GM12878 (cell line): ENCODE data around the gene CERCAM. TPM values are rescaled to one million over a fixed set of nuclear protein-coding genes. Genes with fewer than 3 reads are reported as not detected.

Source experiments
- ATAC-seq: fragments of 200-7000 bp; cut with Tn5 transposase; 3 replicates; pipeline ENCODE4 v1.9.1; 2020; ENCODE audit warnings: mild to moderate bottlenecking, moderate library complexity
- BruUV-seq: library from RNA; stranded (reverse); fragments of 400-500 nt; replicated peaks from 2 replicates; lab custom pipeline; 2021; lab: Mats Ljungman, UMichigan
- CTCF ChIA-PET: fragments of 300-600 bp; sonication (Branson Sonifier 250); formaldehyde crosslinking; extraction: SDS; loops from one replicate; lab custom pipeline; 2021; ENCODE audit warnings: inconsistent platforms; lab: Yijun Ruan, JAX
- POLR2A ChIA-PET: fragments of 350-600 bp; formaldehyde crosslinking; extraction: SDS; loops from one replicate; lab custom pipeline; 2021; ENCODE audit warnings: inconsistent platforms; lab: Charles Lee
- RAD21 ChIA-PET: fragments of 300-600 bp; sonication (Branson Sonifier 250); formaldehyde crosslinking; loops from one replicate; lab custom pipeline; 2023; ENCODE audit warnings: antibody characterized with exemption; ENCODE audit not compliant: unreplicated experiment; lab: Charles Lee
- SMC1A ChIA-PET: fragments of 300-600 bp; sonication (Branson Sonifier 250); formaldehyde crosslinking; loops from one replicate; lab custom pipeline; 2023; ENCODE audit not compliant: unreplicated experiment, uncharacterized antibody; lab: Charles Lee
- DNase-seq: peaks from one replicate; pipeline ENCODE4 v3.0.0-alpha.2; 2011; ENCODE audit warnings: low read depth, low spot score
- FAIRE-seq: peaks from 3 replicates; lab custom pipeline; 2011; peaks lifted over from hg19 to GRCh38; lab: Jason Lieb, UNC
- H2AFZ ChIP-seq: 2 replicates; pipeline ENCODE4 v1.6.0; 2011; ENCODE audit warnings: low read depth, low read length, control low read depth; ENCODE audit not compliant: control insufficient read depth
- H3K27ac ChIP-seq: 2 replicates; pipeline ENCODE4 v1.5.1; 2011; ENCODE audit warnings: control low read depth; ENCODE audit not compliant: control insufficient read depth, insufficient read depth
- H3K27me3 ChIP-seq, 2 experiments: replicated peaks in 1 of 2; 2 replicates each; pipeline versions ENCODE4 v1.6.0 to v1.6.1; 2011; ENCODE audit warnings: low read length in 1 of 2; ENCODE audit not compliant: control insufficient read depth in 2 of 2, insufficient read depth in 2 of 2
- H3K36me3 ChIP-seq, 2 experiments: 2 replicates each; pipeline ENCODE4 v1.5.1; 2011; ENCODE audit warnings: low read length in 1 of 2; ENCODE audit not compliant: control insufficient read depth in 2 of 2, insufficient read depth in 2 of 2
- H3K4me1 ChIP-seq: 2 replicates; pipeline ENCODE4 v1.6.1; 2011; ENCODE audit warnings: mild to moderate bottlenecking, low read length, moderate library complexity, mixed read lengths; ENCODE audit not compliant: control insufficient read depth, insufficient read depth
- H3K4me2 ChIP-seq: 2 replicates; pipeline ENCODE4 v1.6.0; 2011; ENCODE audit warnings: control low read depth; ENCODE audit not compliant: control insufficient read depth, insufficient read depth
- H3K4me3 ChIP-seq: fragments of 200-600 bp; sonication (generic); 2 replicates; pipeline ENCODE4 v1.5.1; 2016
- H3K79me2 ChIP-seq: 2 replicates; pipeline ENCODE4 v1.6.0; 2011; ENCODE audit warnings: low read length; ENCODE audit not compliant: control insufficient read depth, insufficient read depth
- H3K9ac ChIP-seq: 2 replicates; pipeline ENCODE4 v1.8.0; 2011; ENCODE audit warnings: low read length, control low read depth, mixed read lengths; ENCODE audit not compliant: control insufficient read depth, insufficient read depth
- H3K9me3 ChIP-seq: replicated peaks from 3 replicates; pipeline ENCODE4 v1.5.1; 2011; ENCODE audit warnings: mild to moderate bottlenecking, low read length; ENCODE audit not compliant: control insufficient read depth, insufficient read depth
- H4K20me1 ChIP-seq: 2 replicates; pipeline ENCODE4 v1.6.0; 2011; ENCODE audit not compliant: control insufficient read depth, insufficient read depth
- EED ChIP-seq: sonication (generic); IDR thresholded peaks from 2 replicates; pipeline ENCODE4 v1.6.1; 2016; ENCODE audit warnings: antibody characterized with exemption, low read depth
- FOXK2 ChIP-seq: fragments of 450-650 bp; IDR thresholded peaks from 2 replicates; pipeline ENCODE4 v1.6.1; 2017; ENCODE audit warnings: mild to moderate bottlenecking, moderate library complexity
- PRDM15 ChIP-seq: fragments of 450-650 bp; formaldehyde crosslinking; IDR thresholded peaks from 2 replicates; pipeline ENCODE4 v1.4.0; 2020; ENCODE audit warnings: mild to moderate bottlenecking, moderate library complexity
- SMC3 ChIP-seq: IDR thresholded peaks from 2 replicates; pipeline ENCODE4 v1.6.1; 2011; ENCODE audit warnings: low read length, improper control_type of control experiment, borderline replicate concordance
- TARDBP ChIP-seq: IDR thresholded peaks from 2 replicates; pipeline ENCODE4 v1.6.1; 2016; ENCODE audit warnings: borderline replicate concordance
- TCF3 ChIP-seq: IDR thresholded peaks from 2 replicates; pipeline ENCODE4 v1.6.1; 2012; ENCODE audit warnings: low read depth, mild to moderate bottlenecking, low read length, borderline replicate concordance; ENCODE audit not compliant: insufficient read depth
- ZNF217 ChIP-seq: fragments of 450-650 bp; IDR thresholded peaks from 2 replicates; pipeline ENCODE4 v1.6.1; 2017; ENCODE audit warnings: antibody characterized with exemption, mild to moderate bottlenecking
- ZNF687 ChIP-seq: fragments of 450-650 bp; IDR thresholded peaks from 2 replicates; pipeline ENCODE4 v1.6.1; 2017; ENCODE audit warnings: mild to moderate bottlenecking, moderate library complexity
- WGBS: methylation state at CpG from one replicate; pipeline ENCODE4 v1.1.6; 2016; ENCODE audit warnings: low lambda C conversion rate; ENCODE audit not compliant: insufficient replicate concordance, insufficient coverage; ENCODE audit errors: missing lambda C conversion rate; 5-methylcytosine and 5-hydroxymethylcytosine counted together
- in situ Hi-C: fragments of 300-500 bp; cut with MboI; formaldehyde crosslinking; loops from 9 replicates; pipeline ENCODE4 v1.14.3; 2018; ENCODE audit warnings: mixed read lengths
- intact Hi-C: fragments of 100-400 bp; cut with micrococcal nuclease; formaldehyde crosslinking; loops from one replicate; pipeline ENCODE4 v1.14.2; 2022; ENCODE audit not compliant: unreplicated experiment
- polyA plus RNA-seq, 11 experiments: library from polyadenylated mRNA; depleted of rRNA in 4 of 11; unstranded in 6 of 11; stranded (reverse) in 5 of 11; fragments of >200 nt; fragmentation: Nextera tagmentation in 4 of 11; fragmentation: Illumina TruSeq in 1 of 11; extraction: Ambion mirVana in 4 of 11; extraction: Trizol in 1 of 11; gene quantifications; 1 replicate in 1 of 11; 2 replicates in 10 of 11; pipeline versions ENCODE4 v1.2.1 to v1.2.3, GENCODE V29; 2011 to 2016; ENCODE audit warnings: inconsistent platforms in 2 of 11, missing spikeins in 2 of 11, low read depth in 1 of 11
- total RNA-seq, 4 experiments: library from RNA; depleted of rRNA in 3 of 4; stranded (reverse); fragments of >200 nt in 3 of 4; fragmentation: Illumina TruSeq in 1 of 4; extraction: Trizol in 1 of 4; gene quantifications; 2 replicates each; pipeline versions ENCODE4 v1.2.1 to v1.2.3, GENCODE V29; 2013 to 2021
- TF ChIP-seq, protein P1 (sequence below): IDR thresholded peaks from 2 replicates; pipeline ENCODE4 v1.6.1; 2012; ENCODE audit warnings: improper control_type of control experiment, low read depth, low read length; ENCODE audit not compliant: insufficient replicate concordance

CERCAM gene
- total and polyA plus RNA-seq, 10 of the 15 experiments (the other 5 are each of a cell fraction or from before 2014, with no cell fraction given) = 0.05 to 6.7 (median 0.71) TPM

GRCh38 chr9:128428644-128429512 lies 8.2 kb downstream of the CERCAM start:
- in situ Hi-C loops = no loop called here
- DNase-seq (no peak), FAIRE-seq (no peak), ATAC-seq (no peak)
- intact Hi-C loops = no loop called here
- ChIA-PET CTCF (interaction anchor here (0.6 to 1.1 kb wide), 3 partner anchors 10 to 14 kb away, joined by 3 to 5 read pairs (median 3); no protein-coding TSS in a partner anchor), POLR2A (interaction anchor here (0.6 kb wide), 1 partner anchor 433 kb away, joined by 3 read pairs; no protein-coding TSS in a partner anchor), RAD21 (no interaction called here), SMC1A (interaction anchor here (0.9 kb wide), 1 partner anchor 66 kb away, joined by 3 read pairs; no protein-coding TSS in a partner anchor)
- H2AFZ ChIP-seq = no peak overlapping the region
- H3K4me1 ChIP-seq = no peaks in the 10 kb centered on the region
- BruUV-seq = no TSS peak
- no peak overlapping the region for H3K9ac ChIP-seq
- H3K27ac ChIP-seq = no peak overlapping the region
- H3K36me3 ChIP-seq = no peaks in the 10 kb centered on the region
- H3K27me3 ChIP-seq = no peaks in the 10 kb centered on the region
- H3K9me3 ChIP-seq = no peaks in the 10 kb centered on the region
- no peak overlapping the region for H3K4me3 ChIP-seq
- H3K4me2 ChIP-seq = no peak overlapping the region
- H3K79me2 ChIP-seq = no peaks in the 10 kb centered on the region
- no peaks in the 10 kb centered on the region for H4K20me1 ChIP-seq
- WGBS = 61% methylated on average over 22 of the region's 22 CpGs
- TF ChIP-seq TCF3 (no peak), SMC3 (no peak), ZNF217 (no peak), PRDM15 (no peak), FOXK2 (no peak), EED (no peak), TARDBP (no peak), ZNF687 (no peak)
- TF ChIP-seq, protein P1, sequence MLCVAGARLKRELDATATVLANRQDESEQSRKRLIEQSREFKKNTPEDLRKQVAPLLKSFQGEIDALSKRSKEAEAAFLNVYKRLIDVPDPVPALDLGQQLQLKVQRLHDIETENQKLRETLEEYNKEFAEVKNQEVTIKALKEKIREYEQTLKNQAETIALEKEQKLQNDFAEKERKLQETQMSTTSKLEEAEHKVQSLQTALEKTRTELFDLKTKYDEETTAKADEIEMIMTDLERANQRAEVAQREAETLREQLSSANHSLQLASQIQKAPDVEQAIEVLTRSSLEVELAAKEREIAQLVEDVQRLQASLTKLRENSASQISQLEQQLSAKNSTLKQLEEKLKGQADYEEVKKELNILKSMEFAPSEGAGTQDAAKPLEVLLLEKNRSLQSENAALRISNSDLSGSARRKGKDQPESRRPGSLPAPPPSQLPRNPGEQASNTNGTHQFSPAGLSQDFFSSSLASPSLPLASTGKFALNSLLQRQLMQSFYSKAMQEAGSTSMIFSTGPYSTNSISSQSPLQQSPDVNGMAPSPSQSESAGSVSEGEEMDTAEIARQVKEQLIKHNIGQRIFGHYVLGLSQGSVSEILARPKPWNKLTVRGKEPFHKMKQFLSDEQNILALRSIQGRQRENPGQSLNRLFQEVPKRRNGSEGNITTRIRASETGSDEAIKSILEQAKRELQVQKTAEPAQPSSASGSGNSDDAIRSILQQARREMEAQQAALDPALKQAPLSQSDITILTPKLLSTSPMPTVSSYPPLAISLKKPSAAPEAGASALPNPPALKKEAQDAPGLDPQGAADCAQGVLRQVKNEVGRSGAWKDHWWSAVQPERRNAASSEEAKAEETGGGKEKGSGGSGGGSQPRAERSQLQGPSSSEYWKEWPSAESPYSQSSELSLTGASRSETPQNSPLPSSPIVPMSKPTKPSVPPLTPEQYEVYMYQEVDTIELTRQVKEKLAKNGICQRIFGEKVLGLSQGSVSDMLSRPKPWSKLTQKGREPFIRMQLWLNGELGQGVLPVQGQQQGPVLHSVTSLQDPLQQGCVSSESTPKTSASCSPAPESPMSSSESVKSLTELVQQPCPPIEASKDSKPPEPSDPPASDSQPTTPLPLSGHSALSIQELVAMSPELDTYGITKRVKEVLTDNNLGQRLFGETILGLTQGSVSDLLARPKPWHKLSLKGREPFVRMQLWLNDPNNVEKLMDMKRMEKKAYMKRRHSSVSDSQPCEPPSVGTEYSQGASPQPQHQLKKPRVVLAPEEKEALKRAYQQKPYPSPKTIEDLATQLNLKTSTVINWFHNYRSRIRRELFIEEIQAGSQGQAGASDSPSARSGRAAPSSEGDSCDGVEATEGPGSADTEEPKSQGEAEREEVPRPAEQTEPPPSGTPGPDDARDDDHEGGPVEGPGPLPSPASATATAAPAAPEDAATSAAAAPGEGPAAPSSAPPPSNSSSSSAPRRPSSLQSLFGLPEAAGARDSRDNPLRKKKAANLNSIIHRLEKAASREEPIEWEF = no peak
